Heart right ventricle (tissue), 16 donors: Measurements from ENCODE around the gene GOLPH3L. TPM values are rescaled to one million over a fixed set of nuclear protein-coding genes. Genes with fewer than 3 reads are reported as not detected.
"Not testable (repeated sequence)": the region's sequence is repeated elsewhere in the genome, so short reads cannot be mapped to it uniquely, and the experiment has no call there.

Source experiments
- ATAC-seq, 8 donors: fragments of 200-7000 bp; cut with Tn5 transposase; one replicate each; pipeline ENCODE4 v1.9.1; 2020; ENCODE audit warnings: mild to moderate bottlenecking in 8 of 8, moderate library complexity in 8 of 8, moderate number of reproducible peaks in 1 of 8
- DNase-seq, 2 donors: peaks; one replicate each; pipeline ENCODE4 v3.0.0-alpha.2; 2020
- H3K27ac ChIP-seq, 10 donors: fragments of 200-600 bp; sonication (generic) in 2 of 10; one replicate each; pipeline versions ENCODE4 v1.5.0 to v1.8.0; 2020 to 2022; ENCODE audit warnings: mild to moderate bottlenecking in 3 of 10
- H3K27me3 ChIP-seq, 7 donors: fragments of 200-600 bp; one replicate each; pipeline ENCODE4 v1.8.0; 2021 to 2022; ENCODE audit warnings: mild to moderate bottlenecking in 2 of 7
- H3K36me3 ChIP-seq, 9 donors: fragments of 200-600 bp; sonication (generic) in 1 of 9; one replicate each; pipeline versions ENCODE4 v1.5.0 to v1.8.0; 2020 to 2022; ENCODE audit warnings: mild to moderate bottlenecking in 2 of 9
- H3K4me1 ChIP-seq, 9 donors: fragments of 200-600 bp; sonication (generic) in 1 of 9; one replicate each; pipeline versions ENCODE4 v1.5.0 to v1.8.0; 2020 to 2022; ENCODE audit warnings: mild to moderate bottlenecking in 4 of 9
- H3K4me3 ChIP-seq, 10 donors: fragments of 200-600 bp; sonication (generic) in 2 of 10; one replicate each; pipeline versions ENCODE4 v1.5.0 to v1.8.0; 2020 to 2022; ENCODE audit warnings: mild to moderate bottlenecking in 7 of 10, moderate library complexity in 2 of 10
- H3K9me3 ChIP-seq, 11 donors: fragments of 200-600 bp in 10 of 11; sonication (generic) in 2 of 11; one replicate each; pipeline versions ENCODE4 v1.5.0 to v1.8.0; 2013 to 2022; ENCODE audit warnings: mild to moderate bottlenecking in 2 of 11, control low read depth in 1 of 11, moderate library complexity in 1 of 11
- WGBS, 2 donors: extraction: QIAGEN DNeasy Blood & Tissue Kit; methylation state at CpG; one replicate each; pipeline ENCODE4 v1.1.7; 2013; ENCODE audit warnings: inconsistent platforms in 1 of 2; 5-methylcytosine and 5-hydroxymethylcytosine counted together
- intact Hi-C, 10 donors: fragments of 100-400 bp; cut with DNase I; formaldehyde crosslinking; loops; one replicate each; pipeline versions ENCODE4 v1.11.1 to v1.14.2; 2022
- polyA plus RNA-seq, 2 donors: library from polyadenylated mRNA; stranded (reverse); fragments of 200-250 nt; gene quantifications; one replicate each; pipeline ENCODE4 v1.2.3, GENCODE V29; 2013
- total RNA-seq, 10 donors: library from RNA; stranded (reverse); fragmentation: NEBNext Ultra II Directional in 3 of 10; extraction: Animal tissue kit (Norgen Biotek cat#: 25700) in 3 of 10; gene quantifications; one replicate each; pipeline versions ENCODE4 v1.2.1 to v1.2.4, GENCODE V29; 2021 to 2023
- TF ChIP-seq, protein P1 (sequence below), 9 donors: fragments of 200-600 bp; sonication (generic) in 2 of 9; IDR thresholded peaks; one replicate each; pipeline versions ENCODE4 v1.5.0 to v1.8.0; 2021 to 2022; ENCODE audit warnings: antibody characterized with exemption in 9 of 9, mild to moderate bottlenecking in 5 of 9, moderate library complexity in 1 of 9
- donor health status: Arrhythmogenic right ventricular cardiomyopathy.
- donor health status: ischemic (EF 13 %, LVEDD 7.1; RV severe dilation, severe dysfunction).
- donor health status: healthy with polysubstance abuse.
- donor health status: DM: no; HTN: yes; CAD: no.
- donor health status: DM: no; HTN: no; CAD: no.
- donor health status: ischemic (EF 25% LVEDD 6.9; RV normal size, moderate dysfunction).
- donor health status: ischemic (EF 25% LVEDD 5.7; RV mildly dilated, moderate dysfunction).
- donor health status: healthy.
- donor health status: DM: yes; HTN: yes; CAD: no.
- donor health status: Ischemic cardiomyopathy.
- donor health status: ischemic (EF 35%, LVEDD 5.7; RV mildly dilated, moderate dysfunction).
- donor health status: nonischemic (EF 11% LVEDD 7.7; RV severe dilation, severe dysfunction).
- donor health status: DM: yes; HTN: yes; CAD: no.
- donor health status: PGD.
- donor health status: ischemic (EF 29% LVEDD 5.4; RV normal size, mild dysfunction).
- donor health status: nonischemic (EF 23%, LVEDD 6.1; RV moderate dilation, normal function).

GOLPH3L gene
- total and polyA plus RNA-seq, 12 donors, result 7.6 to 17.8 (median 15.0) TPM

DNA sequence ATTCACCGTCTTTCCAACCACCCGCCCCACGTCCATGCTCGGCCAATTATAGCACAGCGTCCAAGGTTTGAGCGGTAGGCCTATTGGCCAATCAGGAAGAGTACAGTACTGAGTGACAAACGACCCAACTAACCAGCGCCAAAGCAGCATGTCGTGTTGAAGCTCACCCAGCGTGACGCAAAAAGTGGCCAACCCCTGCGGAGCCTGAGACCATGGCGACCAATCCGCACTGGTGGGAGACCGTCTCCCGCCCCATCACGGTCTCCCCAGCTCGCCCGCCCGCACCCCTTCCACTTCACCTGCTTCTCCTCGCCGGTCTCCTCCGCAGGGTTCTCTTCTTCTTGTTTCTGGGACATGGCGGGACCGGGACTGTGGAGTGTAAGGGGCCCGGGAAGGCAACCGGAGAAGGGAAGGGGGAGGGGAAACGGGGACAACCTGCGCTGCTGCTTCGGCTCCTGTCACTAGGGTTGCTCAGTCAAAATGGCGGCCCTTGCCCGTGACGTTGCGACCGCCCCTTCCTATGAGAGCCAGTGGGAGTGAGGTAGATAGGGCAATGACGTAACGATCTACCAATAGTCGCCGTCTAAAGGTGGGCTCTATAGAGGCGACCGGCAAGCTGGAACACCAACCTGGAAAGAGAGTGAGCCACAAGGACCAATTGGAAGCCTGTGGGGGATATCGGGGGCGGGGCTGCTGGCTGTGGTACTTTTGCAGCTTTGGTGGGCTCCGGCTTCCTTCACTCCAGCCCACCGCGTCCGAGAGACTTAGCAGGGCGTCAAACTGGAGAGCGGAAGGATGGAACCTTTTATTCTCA is 67.6 kb downstream of the GOLPH3L start, which contains the start of gene ENSA:
Gene ENSA, minus strand, starts transcription at position 498 of the 814 bp plus-strand sequence. Its CDS starts 142 bp downstream, at position 356.
- 0 to 1% methylated on average over 49 of the region's 49 CpGs for WGBS, 2 donors
- DNase-seq (peak; percentile 95 to 99), ATAC-seq (peak; percentile 96 to 98 (median 97))
- intact Hi-C loops, result loop anchor here in 6 of 10 donors (1.0 to 10.0 kb wide), 5 partner anchors 51 to 345 kb away; partner anchors contain the start of genes CERS2 (in 1 of the 6), GOLPH3L (in 1 of the 6) and MCL1 (in 1 of the 6)
- no peaks in the 10 kb centered on the region for H3K27me3 ChIP-seq
- H3K4me3 ChIP-seq, result peak within 1 kb of the TSS; percentile 48 to 81 (median 66)
- no peaks in the 10 kb centered on the region for H3K9me3 ChIP-seq
- peaks cover 0 to 37% (median 31%) of the 10 kb centered on the region in 9 donors for H3K36me3 ChIP-seq
- H3K27ac ChIP-seq, result peak within 1 kb of the TSS; percentile 83 to 100 (median 96)
- peaks cover 3 to 54% (median 24%) of the 10 kb centered on the region in 9 donors for H3K4me1 ChIP-seq
- TF ChIP-seq, protein P1, sequence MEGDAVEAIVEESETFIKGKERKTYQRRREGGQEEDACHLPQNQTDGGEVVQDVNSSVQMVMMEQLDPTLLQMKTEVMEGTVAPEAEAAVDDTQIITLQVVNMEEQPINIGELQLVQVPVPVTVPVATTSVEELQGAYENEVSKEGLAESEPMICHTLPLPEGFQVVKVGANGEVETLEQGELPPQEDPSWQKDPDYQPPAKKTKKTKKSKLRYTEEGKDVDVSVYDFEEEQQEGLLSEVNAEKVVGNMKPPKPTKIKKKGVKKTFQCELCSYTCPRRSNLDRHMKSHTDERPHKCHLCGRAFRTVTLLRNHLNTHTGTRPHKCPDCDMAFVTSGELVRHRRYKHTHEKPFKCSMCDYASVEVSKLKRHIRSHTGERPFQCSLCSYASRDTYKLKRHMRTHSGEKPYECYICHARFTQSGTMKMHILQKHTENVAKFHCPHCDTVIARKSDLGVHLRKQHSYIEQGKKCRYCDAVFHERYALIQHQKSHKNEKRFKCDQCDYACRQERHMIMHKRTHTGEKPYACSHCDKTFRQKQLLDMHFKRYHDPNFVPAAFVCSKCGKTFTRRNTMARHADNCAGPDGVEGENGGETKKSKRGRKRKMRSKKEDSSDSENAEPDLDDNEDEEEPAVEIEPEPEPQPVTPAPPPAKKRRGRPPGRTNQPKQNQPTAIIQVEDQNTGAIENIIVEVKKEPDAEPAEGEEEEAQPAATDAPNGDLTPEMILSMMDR (IDR thresholded peaks at IDR 0.05), result no peak

DNA sequence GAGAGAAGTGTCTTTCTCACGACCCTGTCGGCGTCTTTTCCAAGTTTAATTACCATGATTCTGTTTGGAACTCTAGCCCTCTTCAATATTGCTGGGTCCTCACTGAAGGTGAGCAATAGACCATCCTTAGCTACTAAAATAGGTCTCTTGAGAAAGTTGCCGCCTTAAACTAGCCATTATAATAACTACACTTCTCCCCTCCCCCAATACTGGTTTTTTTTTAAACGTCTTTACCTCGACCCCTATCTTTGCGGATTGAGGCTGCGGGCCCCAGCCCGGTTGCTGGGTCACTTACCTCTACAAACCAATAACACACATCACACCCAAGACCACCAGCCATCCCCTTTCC is 68.2 kb downstream of the GOLPH3L start:
- WGBS, 2 donors, result 1 to 2% methylated on average over 9 of the region's 9 CpGs
- peak overlapping the region; percentile 83 to 100 (median 96) for H3K27ac ChIP-seq
- intact Hi-C loops, result loop anchor here in 6 of 10 donors (1.0 to 10.0 kb wide), 5 partner anchors 50 to 346 kb away; partner anchors contain the start of genes CERS2 (in 1 of the 6), GOLPH3L (in 1 of the 6) and MCL1 (in 1 of the 6)
- H3K9me3 ChIP-seq, result no peaks in the 10 kb centered on the region
- no peak for ATAC-seq
- H3K27me3 ChIP-seq, result no peaks in the 10 kb centered on the region
- H3K36me3 ChIP-seq, result peaks cover 0 to 43% (median 35%) of the 10 kb centered on the region in 9 donors
- peak overlapping the region; percentile 48 to 81 (median 66) for H3K4me3 ChIP-seq
- peaks cover 3 to 54% (median 24%) of the 10 kb centered on the region in 9 donors for H3K4me1 ChIP-seq
- no peak for DNase-seq
- TF ChIP-seq, protein P1 (IDR thresholded peaks at IDR 0.05), result no peak

DNA sequence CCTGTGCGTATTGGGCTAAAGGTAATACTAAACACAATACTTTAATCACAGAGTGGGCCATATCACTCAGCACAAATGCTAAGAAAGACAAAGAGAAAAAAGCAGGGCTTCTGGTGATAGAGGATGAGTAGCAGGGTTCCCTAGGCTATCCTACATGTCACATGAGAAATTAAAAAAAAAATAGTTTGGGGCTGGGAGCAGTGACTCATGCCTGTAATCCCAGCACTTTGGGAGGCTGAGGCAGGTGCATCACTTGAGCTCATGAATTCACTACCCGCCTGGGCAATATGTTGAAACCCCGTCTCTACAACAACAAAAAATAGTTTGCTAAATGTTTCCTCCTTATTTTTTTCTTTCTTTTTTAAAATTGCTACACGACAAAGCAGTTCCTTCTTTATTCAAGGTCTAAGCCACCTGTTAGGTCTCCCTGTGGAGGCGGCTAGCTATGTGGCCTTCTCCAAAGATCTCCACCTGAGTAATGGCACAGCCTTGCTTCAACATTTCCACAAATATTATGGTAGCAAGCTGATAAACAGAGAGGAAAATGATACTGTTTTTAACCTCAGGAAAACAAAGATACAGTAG is 69.0 kb downstream of the GOLPH3L start:
- WGBS, 2 donors, result 84 to 87% methylated on average over 5 of the region's 5 CpGs
- no peaks in the 10 kb centered on the region for H3K9me3 ChIP-seq
- H3K27ac ChIP-seq, result peak overlapping the region in 3 of 10 donors; percentile 95 to 99 (median 99)
- ATAC-seq (no peak), DNase-seq (no peak)
- TF ChIP-seq, protein P1 (IDR thresholded peaks at IDR 0.05), result no peak
- intact Hi-C loops, result loop anchor here in 6 of 10 donors (2.0 to 10.0 kb wide), 4 partner anchors 49 to 347 kb away; partner anchors contain the start of genes CERS2 (in 1 of the 6) and MCL1 (in 1 of the 6)
- peaks cover 4 to 52% (median 27%) of the 10 kb centered on the region in 9 donors for H3K4me1 ChIP-seq
- peak overlapping the region in 9 of 10 donors; percentile 48 to 81 (median 67) for H3K4me3 ChIP-seq
- H3K36me3 ChIP-seq, result peaks cover 0 to 51% (median 41%) of the 10 kb centered on the region in 9 donors
- no peaks in the 10 kb centered on the region for H3K27me3 ChIP-seq

DNA sequence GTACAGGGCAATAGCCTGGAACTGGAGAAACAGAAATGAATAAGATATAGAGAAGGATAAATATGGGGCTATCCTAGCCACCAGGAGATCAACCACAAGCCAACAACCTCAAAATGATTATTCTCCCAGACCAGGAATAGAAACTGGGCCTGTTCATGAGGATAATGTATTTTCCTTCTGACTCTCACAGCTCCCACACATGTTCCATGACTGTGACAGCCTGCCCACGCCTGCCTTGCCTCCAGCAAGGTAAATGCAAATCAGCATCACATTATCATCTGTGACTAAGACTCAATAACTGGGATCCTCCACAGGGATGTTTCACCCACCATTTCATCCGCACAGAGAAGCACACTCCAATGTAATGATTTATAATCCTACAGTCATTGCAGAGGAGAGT is 70.8 kb downstream of the GOLPH3L start:
- Histone ChIP-seq H3K9me3 (no peaks in the 10 kb centered on the region), H3K27ac (no peak overlapping the region), H3K4me1 (peaks cover 8 to 63% (median 45%) of the 10 kb centered on the region in 9 donors), H3K36me3 (peaks cover 0 to 65% (median 47%) of the 10 kb centered on the region in 9 donors), H3K27me3 (no peaks in the 10 kb centered on the region), H3K4me3 (no peak overlapping the region)
- WGBS, 2 donors, result 76 to 83% methylated on average over 2 of the region's 2 CpGs
- ATAC-seq (no peak), DNase-seq (no peak)
- TF ChIP-seq, protein P1 (IDR thresholded peaks at IDR 0.05), result no peak
- intact Hi-C loops, result loop anchor here in 5 of 10 donors (10.0 kb wide), 2 partner anchors 161 to 349 kb away; partner anchors contain the start of gene CERS2 (in 1 of the 5)

DNA sequence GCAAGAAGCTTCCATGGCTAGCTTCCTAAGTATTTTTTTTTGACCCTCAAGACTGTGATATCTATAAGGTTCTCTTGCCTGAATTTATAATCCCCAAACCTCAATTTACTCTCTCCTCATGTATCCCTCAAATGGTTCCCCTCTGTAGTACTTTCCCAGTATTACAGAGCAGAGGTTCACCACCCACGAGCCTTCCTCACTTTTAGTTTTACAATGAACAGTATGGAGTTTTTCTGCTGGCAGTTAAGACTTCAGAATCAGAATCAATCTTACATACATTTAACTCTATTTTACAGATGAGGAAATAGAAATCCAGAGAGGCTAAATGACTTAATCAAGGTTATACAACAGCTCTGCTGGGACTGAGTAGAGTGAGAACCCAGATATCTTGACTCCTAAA is 72.4 kb downstream of the GOLPH3L start:
- not testable (repeated sequence) for H3K9me3 ChIP-seq, H3K27me3 ChIP-seq, H3K27ac ChIP-seq, DNase-seq, H3K4me3 ChIP-seq, ATAC-seq
- Histone ChIP-seq H3K4me1 (peaks cover 11 to 68% (median 52%) of the 10 kb centered on the region in 9 donors), H3K36me3 (peaks cover 0 to 81% (median 47%) of the 10 kb centered on the region in 9 donors)
- WGBS, 2 donors, result 92 to 100% methylated on average over 1 of the region's 1 CpG
- intact Hi-C loops, result loop anchor here in 7 of 10 donors (5.0 to 10.0 kb wide), 5 partner anchors 47 to 350 kb away; partner anchors contain the start of genes CERS2 (in 1 of the 7) and MCL1 (in 1 of the 7)

DNA sequence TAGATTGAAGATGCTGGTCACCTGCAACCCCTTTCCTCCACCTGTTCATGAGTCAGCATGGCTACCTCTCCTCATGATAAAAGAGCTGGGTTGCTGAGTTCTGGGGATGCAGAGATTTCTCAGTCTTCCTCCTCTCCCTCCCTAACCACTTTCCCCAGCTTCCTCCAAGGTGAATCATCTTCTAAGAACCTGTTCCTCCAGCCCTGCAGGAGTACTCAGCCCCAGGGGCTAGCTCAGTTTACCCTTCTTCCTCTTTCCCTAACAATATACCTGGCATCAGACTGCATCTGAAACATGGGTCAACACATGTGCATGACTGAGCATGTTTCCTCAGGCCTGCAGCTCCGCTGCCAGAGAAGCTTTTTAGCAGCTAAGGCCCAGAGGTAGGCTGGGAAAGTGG is 72.8 kb downstream of the GOLPH3L start:
- not testable (repeated sequence) for H3K27me3 ChIP-seq, H3K4me3 ChIP-seq, DNase-seq, ATAC-seq, H3K27ac ChIP-seq, H3K9me3 ChIP-seq
- Histone ChIP-seq H3K36me3 (peaks cover 0 to 85% (median 47%) of the 10 kb centered on the region in 9 donors), H3K4me1 (peaks cover 11 to 72% (median 56%) of the 10 kb centered on the region in 9 donors)
- WGBS, 2 donors, result 95 to 100% methylated on average over 1 of the region's 1 CpG
- intact Hi-C loops, result loop anchor here in 7 of 10 donors (5.0 to 10.0 kb wide), 5 partner anchors 47 to 351 kb away; partner anchors contain the start of genes CERS2 (in 1 of the 7) and MCL1 (in 1 of the 7)
